HEK293T (cell line): ENCODE measurements around the gene HSD11B1.

Source experiments
- CTCF ChIA-PET: fragments of 350-600 bp; formaldehyde crosslinking; extraction: SDS; loops from one replicate; lab custom pipeline; 2021; ENCODE audit warnings: antibody characterized with exemption, inconsistent platforms; lab: Yijun Ruan, JAX
- POLR2A ChIA-PET: fragments of 350-600 bp; formaldehyde crosslinking; extraction: SDS; loops from one replicate; lab custom pipeline; 2020; ENCODE audit warnings: antibody characterized with exemption, inconsistent platforms; lab: Yijun Ruan, JAX
- DNase-seq: peaks from one replicate; pipeline ENCODE4 v3.0.0; 2012; ENCODE audit warnings: mixed read lengths; ENCODE audit errors: extremely low spot score
- ARNT ChIP-seq: fragments of 450-650 bp; IDR thresholded peaks from 2 replicates; pipeline ENCODE4 v1.6.1; 2017; ENCODE audit warnings: mild to moderate bottlenecking
- BHLHE40 ChIP-seq: fragments of 450-650 bp; IDR thresholded peaks from 2 replicates; pipeline ENCODE4 v1.6.1; 2016; ENCODE audit warnings: mild to moderate bottlenecking, moderate library complexity, borderline replicate concordance
- CTBP1 ChIP-seq: fragments of 450-650 bp; IDR thresholded peaks from 2 replicates; pipeline ENCODE4 v1.6.1; 2016; ENCODE audit warnings: borderline replicate concordance
- ELF4 ChIP-seq: fragments of 450-650 bp; IDR thresholded peaks from 2 replicates; pipeline ENCODE4 v1.6.1; 2017; ENCODE audit warnings: antibody characterized with exemption
- FOXA1 ChIP-seq: fragments of 450-650 bp; IDR thresholded peaks from 2 replicates; pipeline ENCODE4 v1.6.1; 2016; ENCODE audit warnings: mild to moderate bottlenecking
- FOXK2 ChIP-seq: fragments of 450-650 bp; IDR thresholded peaks from 2 replicates; pipeline ENCODE4 v1.6.1; 2016; ENCODE audit warnings: mild to moderate bottlenecking
- FOXM1 ChIP-seq: fragments of 450-650 bp; IDR thresholded peaks from 2 replicates; pipeline ENCODE4 v1.6.1; 2017; ENCODE audit warnings: mild to moderate bottlenecking, borderline replicate concordance
- HDGF ChIP-seq: fragments of 450-650 bp; IDR thresholded peaks from 2 replicates; pipeline ENCODE4 v1.6.1; 2017; ENCODE audit warnings: antibody characterized with exemption, borderline replicate concordance
- L3MBTL2 ChIP-seq: fragments of 450-650 bp; conservative IDR thresholded peaks from 2 replicates; pipeline ENCODE4 v1.6.1; 2016; ENCODE audit warnings: mild to moderate bottlenecking
- LEF1 ChIP-seq: fragments of 450-650 bp; IDR thresholded peaks from 2 replicates; pipeline ENCODE4 v1.6.1; 2017; ENCODE audit warnings: mild to moderate bottlenecking, borderline replicate concordance
- NFRKB ChIP-seq: fragments of 450-650 bp; IDR thresholded peaks from 2 replicates; pipeline ENCODE4 v1.6.1; 2016; ENCODE audit warnings: mild to moderate bottlenecking, moderate library complexity
- PKNOX1 ChIP-seq: fragments of 450-650 bp; IDR thresholded peaks from 2 replicates; pipeline ENCODE4 v1.6.1; 2016
- SP1 ChIP-seq: fragments of 450-650 bp; IDR thresholded peaks from 2 replicates; pipeline ENCODE4 v1.6.1; 2017
- SUZ12 ChIP-seq: fragments of 450-650 bp; IDR thresholded peaks from 2 replicates; pipeline ENCODE4 v1.6.1; 2016; ENCODE audit warnings: mild to moderate bottlenecking
- TARDBP ChIP-seq: fragments of 450-650 bp; IDR thresholded peaks from 2 replicates; pipeline ENCODE4 v1.6.1; 2016
- ZNF384 ChIP-seq: fragments of 450-650 bp; IDR thresholded peaks from 2 replicates; pipeline ENCODE4 v1.6.1; 2016

Gene HSD11B1

GRCh38 chr1:209667103-209667502 lies 37.5 kb upstream of the HSD11B1 start:
- CTCF ChIA-PET: no interaction called here
- POLR2A ChIA-PET: no interaction called here
- no peak for TF ChIP-seq SP1
- no peak for TF ChIP-seq PKNOX1
- no peak for TF ChIP-seq ARNT
- TF ChIP-seq HDGF: no peak
- no peak for TF ChIP-seq FOXM1
- TF ChIP-seq LEF1: no peak
- TF ChIP-seq SUZ12: no peak
- TF ChIP-seq ZNF384: no peak
- no peak for TF ChIP-seq FOXK2
- TF ChIP-seq TARDBP: no peak
- TF ChIP-seq CTBP1: no peak
- no peak for TF ChIP-seq L3MBTL2
- DNase-seq: no peak

GRCh38 chr1:209667708-209668107 lies 36.9 kb upstream of the HSD11B1 start:
- CTCF ChIA-PET: no interaction called here
- TF ChIP-seq FOXA1 (no peak), CTBP1 (no peak), SP1 (no peak), SUZ12 (no peak), L3MBTL2 (no peak), BHLHE40 (no peak), NFRKB (no peak), ZNF384 (no peak), FOXM1 (no peak), FOXK2 (no peak), TARDBP (no peak), HDGF (no peak), LEF1 (no peak)
- POLR2A ChIA-PET: no interaction called here
- DNase-seq: no peak

- TF ChIP-seq L3MBTL2 (no peak), PKNOX1 (no peak), NFRKB (no peak)
- ChIA-PET POLR2A (interaction anchor here (1.3 kb wide), 1 partner anchor 9 kb away, joined by 4 read pairs; no protein-coding TSS in a partner anchor), CTCF (no interaction called here)
- no peak for DNase-seq
Measured at GRCh38 chr1:209670441-209671082, 34.1 kb upstream of the HSD11B1 start.

GRCh38 chr1:209672705-209673630 lies 31.7 kb upstream of the HSD11B1 start:
- ChIA-PET POLR2A (no interaction called here), CTCF (interaction anchor here (0.7 kb wide), 1 partner anchor 12 kb away, joined by 3 read pairs; no protein-coding TSS in a partner anchor)
- TF ChIP-seq NFRKB: no peak
- TF ChIP-seq SUZ12: no peak
- TF ChIP-seq ZNF384: no peak
- TF ChIP-seq FOXM1: no peak
- no peak for TF ChIP-seq HDGF
- TF ChIP-seq ELF4: no peak
- TF ChIP-seq SP1: no peak
- no peak for TF ChIP-seq FOXK2
- no peak for DNase-seq

GRCh38 chr1:209673631-209674417 lies 30.8 kb upstream of the HSD11B1 start:
- CTCF ChIA-PET: no interaction called here
- POLR2A ChIA-PET: interaction anchor here (1.1 kb wide), 1 partner anchor 15 kb away, joined by 3 read pairs; no protein-coding TSS in a partner anchor
- DNase-seq: no peak
- TF ChIP-seq FOXA1: no peak
- no peak for TF ChIP-seq FOXM1
- no peak for TF ChIP-seq HDGF
- no peak for TF ChIP-seq SP1
- TF ChIP-seq FOXK2: no peak
- TF ChIP-seq CTBP1: no peak
- no peak for TF ChIP-seq L3MBTL2
- no peak for TF ChIP-seq BHLHE40
- no peak for TF ChIP-seq SUZ12
- no peak for TF ChIP-seq PKNOX1
- no peak for TF ChIP-seq ARNT
- TF ChIP-seq TARDBP: no peak
- TF ChIP-seq ZNF384: no peak
- TF ChIP-seq NFRKB: no peak
- no peak for TF ChIP-seq LEF1
- no peak for TF ChIP-seq ELF4
